Measurements from ENCODE around the gene CRTC1. TPM values are rescaled to one million over a fixed set of nuclear protein-coding genes. Genes with fewer than 3 reads are reported as not detected.

The CRTC1 gene
- polyA plus RNA-seq, 1 donor from 2014 or later = 1.7 TPM

DNA sequence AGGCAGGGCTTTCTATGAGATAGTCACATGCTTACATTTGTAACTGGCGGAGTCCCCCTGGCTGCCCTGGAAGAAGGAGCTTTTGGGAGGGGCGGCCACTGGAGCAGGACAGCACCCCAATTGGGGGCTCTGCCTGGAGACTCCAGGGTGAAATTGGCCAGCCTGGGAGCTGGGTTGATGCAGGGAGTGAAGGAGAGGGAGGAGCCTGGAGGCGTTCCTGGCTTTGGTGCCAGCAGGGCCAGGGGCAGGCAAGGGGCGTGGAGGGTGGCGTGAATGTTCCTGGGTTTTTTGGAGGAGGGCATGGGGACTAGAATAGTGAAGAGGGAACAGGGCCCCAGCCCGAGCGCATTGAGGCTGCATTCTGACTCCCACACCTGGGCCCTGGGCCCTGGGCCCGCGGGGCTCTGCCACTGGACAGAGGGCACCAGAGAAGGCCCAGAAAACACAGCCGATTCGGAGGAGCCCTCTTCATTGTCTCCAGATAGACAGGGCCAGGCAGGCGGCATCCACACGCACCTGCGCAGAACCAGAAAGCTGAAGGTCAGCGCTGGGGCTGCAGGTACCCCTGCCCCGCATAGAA lies 78.1 kb downstream of the CRTC1 start:
- peaks cover 0 to 2% (median 0%) of the 10 kb centered on the region in 3 donors for H3K4me1 Mint-ChIP-seq
- no peak overlapping the region for H3K27ac Mint-ChIP-seq
- H3K36me3 Mint-ChIP-seq = no peaks in the 10 kb centered on the region
- H3K4me3 Mint-ChIP-seq = no peak overlapping the region
- H3K9me3 Mint-ChIP-seq = no peaks in the 10 kb centered on the region
- no peaks in the 10 kb centered on the region for H3K27me3 Mint-ChIP-seq

DNA sequence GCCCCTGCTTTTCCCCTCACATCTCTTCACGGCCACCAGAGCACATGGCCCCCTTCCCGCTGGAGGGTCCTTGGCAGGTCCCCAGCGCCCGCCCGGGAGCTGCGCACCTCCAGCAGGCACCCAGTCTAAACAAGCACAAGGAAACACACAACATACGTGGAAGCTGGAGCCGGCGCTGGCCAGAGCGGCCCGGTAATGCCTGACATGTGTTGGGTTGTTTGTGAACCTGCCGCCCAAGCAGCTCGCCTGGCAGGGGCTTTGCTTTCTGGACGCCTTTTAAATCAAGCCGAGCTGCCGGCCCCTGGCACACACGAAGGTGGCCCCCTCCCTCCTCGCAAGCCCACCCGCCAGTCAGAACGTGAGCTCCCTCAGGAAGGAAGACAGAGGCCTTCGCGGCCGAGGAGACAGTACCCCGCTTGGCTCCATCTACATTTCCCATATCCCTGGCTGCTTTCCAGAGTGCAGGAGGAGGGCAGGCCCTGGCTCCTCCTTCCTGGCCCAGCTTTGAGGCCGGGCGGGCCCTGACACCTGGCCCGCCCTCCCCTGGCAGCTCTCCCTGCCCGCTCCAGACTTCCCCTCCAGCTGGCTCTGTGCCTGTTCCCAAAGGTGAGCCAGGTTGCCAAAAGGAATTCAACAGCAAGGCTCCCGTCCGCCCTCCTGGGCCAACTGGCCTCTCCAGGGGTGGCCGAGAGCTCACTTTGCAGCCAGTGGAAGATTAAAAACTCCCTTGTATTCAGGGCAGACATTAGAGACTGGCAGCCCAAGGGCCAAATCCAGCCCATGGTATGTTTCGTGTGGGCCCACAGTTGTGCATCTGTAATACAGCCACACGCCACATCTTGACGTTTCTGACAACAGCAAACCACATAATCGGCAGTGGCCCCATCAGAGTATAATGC lies 78.9 kb downstream of the CRTC1 start:
- Mint-ChIP-seq H3K36me3 (no peaks in the 10 kb centered on the region), H3K4me3 (no peak overlapping the region), H3K4me1 (peaks cover 0 to 2% (median 0%) of the 10 kb centered on the region in 3 donors), H3K9me3 (no peaks in the 10 kb centered on the region), H3K27me3 (no peaks in the 10 kb centered on the region), H3K27ac (no peak overlapping the region)

DNA sequence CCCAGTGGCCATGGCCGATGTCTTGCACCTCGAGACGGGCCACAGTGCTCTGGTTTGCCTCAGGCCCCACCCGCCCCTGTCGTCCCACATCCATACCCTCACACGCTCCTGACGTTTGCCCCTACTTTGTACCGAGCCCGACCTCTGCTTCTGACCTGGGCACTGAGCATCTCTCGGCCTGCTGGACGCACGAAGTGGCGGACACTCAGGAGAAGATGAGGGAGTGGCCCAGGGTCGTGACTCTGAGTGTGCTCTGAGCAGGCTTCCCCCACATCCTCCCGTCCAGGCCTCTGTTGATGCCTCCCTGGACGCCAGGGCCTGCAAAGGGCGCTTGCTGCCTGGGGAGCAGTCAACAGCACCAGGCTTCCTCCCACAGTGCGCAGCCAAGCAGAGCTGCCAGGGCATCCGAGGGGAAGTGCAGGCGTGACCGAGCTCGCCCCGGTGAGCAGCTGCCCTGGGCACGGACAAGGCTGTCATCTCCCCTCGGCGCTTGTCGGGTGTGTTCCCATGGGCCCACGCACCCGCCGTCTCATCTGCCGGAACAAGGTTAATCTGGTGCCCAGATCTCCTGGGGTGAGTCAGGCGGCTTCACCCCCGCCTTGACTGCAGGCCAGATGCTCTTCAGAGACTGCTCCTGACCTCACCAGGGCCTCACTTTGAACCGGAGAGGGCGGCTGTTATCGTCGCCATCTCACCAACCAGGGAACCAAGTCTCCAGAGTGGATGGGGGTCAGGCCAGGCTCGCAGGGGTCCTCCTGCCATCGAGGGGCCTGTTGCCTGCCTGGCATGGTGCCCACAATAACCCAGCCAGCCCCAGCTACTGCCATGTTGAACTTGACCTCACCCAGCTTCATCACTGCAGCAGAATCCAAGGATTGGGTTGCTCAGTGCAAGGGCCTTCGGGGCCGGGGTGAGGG lies 80.5 kb downstream of the CRTC1 start:
- Mint-ChIP-seq H3K4me3 (no peak overlapping the region), H3K27ac (no peak overlapping the region), H3K9me3 (no peaks in the 10 kb centered on the region), H3K36me3 (no peaks in the 10 kb centered on the region), H3K27me3 (no peaks in the 10 kb centered on the region), H3K4me1 (peaks cover 0 to 2% (median 0%) of the 10 kb centered on the region in 3 donors)

DNA sequence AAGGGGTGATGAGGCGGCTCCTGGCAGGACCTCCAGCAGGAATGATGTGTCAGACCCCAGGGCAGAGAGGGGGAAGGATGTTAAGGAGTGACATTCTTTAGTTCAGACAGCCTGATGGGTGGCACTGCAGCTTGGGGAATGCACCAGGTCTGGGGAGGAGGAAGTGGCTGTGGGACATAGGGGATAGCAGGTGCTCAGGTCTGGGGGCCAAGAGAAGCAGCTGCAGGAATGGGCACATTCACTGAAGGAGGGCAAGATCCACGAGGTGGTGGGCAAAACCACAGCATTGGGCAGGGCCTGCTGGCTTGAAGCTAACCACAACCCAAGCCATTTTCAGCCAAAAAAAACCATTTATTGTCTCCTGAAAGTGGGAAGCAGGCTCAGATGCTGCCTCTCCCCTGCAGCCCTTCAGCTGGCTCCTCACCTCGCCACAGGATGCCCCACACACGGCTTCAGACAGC lies 81.1 kb downstream of the CRTC1 start:
- peaks cover 0 to 2% (median 0%) of the 10 kb centered on the region in 3 donors for H3K4me1 Mint-ChIP-seq
- peak overlapping the region in 1 of 3 donors; percentile 71 for H3K27ac Mint-ChIP-seq
- H3K4me3 Mint-ChIP-seq = no peak overlapping the region
- H3K9me3 Mint-ChIP-seq = no peaks in the 10 kb centered on the region
- H3K27me3 Mint-ChIP-seq = no peaks in the 10 kb centered on the region
- H3K36me3 Mint-ChIP-seq = no peaks in the 10 kb centered on the region

DNA sequence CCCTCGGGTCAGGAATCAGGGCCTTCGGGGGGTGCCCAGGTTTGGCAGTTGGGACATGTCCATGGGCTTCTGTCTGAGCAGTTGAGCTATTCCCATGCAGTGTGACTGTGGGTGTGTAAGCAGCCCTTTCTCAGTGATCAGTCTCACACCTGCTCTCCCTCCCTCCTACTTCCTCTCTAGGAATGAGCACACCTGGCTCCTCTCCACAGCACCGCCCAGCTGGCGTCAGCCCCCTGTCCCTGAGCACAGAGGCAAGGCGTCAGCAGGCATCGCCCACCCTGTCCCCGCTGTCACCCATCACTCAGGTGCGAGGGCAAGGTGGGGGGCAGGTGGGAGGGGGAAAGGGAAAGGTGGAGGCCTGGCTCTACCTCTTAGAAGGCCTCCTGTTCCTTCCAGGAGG lies 81.7 kb downstream of the CRTC1 start:
- Mint-ChIP-seq H3K27me3 (no peaks in the 10 kb centered on the region), H3K27ac (no peak overlapping the region), H3K9me3 (no peaks in the 10 kb centered on the region), H3K36me3 (no peaks in the 10 kb centered on the region), H3K4me1 (peaks cover 0 to 2% (median 0%) of the 10 kb centered on the region in 3 donors), H3K4me3 (no peak overlapping the region)

DNA sequence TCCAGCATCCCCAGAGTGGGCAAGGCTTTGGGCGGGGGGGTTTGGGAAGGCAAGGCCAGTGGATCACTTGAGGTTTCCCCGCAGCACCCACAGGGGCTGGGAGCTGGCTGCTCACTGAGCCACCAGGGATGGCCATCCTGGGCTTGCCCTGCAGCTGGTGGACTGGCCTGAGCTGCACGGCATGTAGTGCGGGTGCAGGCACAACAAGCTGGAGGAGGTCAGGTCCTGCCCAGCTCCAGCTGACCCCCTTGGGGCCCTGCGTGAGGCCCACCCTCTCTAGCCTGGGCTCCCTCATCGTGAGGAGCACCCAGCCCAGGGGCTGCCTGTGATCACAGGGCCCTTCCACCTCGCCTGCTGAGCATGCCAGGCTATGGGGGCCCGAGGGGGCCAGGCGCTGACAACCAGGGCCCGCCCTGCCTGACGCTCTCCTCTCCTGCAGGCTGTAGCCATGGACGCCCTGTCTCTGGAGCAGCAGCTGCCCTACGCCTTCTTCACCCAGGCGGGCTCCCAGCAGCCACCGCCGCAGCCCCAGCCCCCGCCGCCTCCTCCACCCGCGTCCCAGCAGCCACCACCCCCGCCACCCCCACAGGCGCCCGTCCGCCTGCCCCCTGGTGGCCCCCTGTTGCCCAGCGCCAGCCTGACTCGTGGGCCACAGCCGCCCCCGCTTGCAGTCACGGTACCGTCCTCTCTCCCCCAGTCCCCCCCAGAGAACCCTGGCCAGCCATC lies 84.7 kb downstream of the CRTC1 start:
- Mint-ChIP-seq H3K9me3 (peaks cover 0 to 1% (median 0%) of the 10 kb centered on the region in 3 donors), H3K36me3 (no peaks in the 10 kb centered on the region), H3K27me3 (no peaks in the 10 kb centered on the region), H3K27ac (no peak overlapping the region), H3K4me3 (no peak overlapping the region), H3K4me1 (peaks cover 0 to 2% (median 0%) of the 10 kb centered on the region in 3 donors)

DNA sequence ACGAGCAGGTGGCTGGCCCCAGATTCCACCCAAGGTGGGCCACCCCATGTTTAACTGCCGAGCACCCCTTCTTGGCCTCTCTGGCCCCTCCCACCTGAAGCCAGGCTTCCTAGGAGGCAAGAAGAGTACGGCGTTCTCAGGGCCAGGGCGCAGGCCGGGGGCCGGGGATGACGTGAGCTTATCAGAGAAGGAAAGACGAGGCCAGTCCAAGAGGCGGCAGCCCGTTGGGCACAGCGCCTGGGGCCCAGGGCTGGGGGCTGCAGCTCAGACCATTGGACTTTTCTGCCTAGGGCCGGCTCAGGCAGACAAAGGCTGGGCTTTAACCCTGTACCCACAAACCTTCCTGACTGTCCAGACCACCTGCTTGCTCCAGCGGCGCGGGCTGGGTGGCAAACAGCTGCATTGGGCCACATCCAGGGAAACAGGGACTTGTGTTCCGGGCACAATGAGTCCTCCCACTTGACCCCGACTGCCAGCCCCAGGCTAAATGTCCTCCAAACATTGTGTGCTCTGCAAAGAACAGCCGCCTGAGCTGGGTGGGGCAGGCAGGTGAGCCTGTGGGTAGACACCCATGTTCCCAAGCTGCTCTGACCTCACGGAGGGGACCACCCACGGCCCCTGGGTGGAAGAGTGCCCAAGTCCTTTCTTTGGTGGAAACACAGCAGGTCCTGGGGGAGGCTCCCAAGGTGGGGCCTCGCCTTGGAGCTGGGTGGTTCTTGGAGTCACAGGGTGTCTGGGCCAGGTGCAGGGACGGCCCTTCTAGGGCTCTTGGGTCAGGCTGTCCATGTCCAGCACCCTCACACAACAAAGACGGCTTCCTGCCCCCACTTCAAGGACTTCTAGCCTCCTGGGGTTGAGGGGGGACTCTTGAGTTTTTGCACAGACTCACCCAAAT lies 85.8 kb downstream of the CRTC1 start:
- peaks cover 0 to 2% (median 0%) of the 10 kb centered on the region in 3 donors for H3K4me1 Mint-ChIP-seq
- H3K9me3 Mint-ChIP-seq = peaks cover 0 to 1% (median 0%) of the 10 kb centered on the region in 3 donors
- H3K4me3 Mint-ChIP-seq = no peak overlapping the region
- no peak overlapping the region for H3K27ac Mint-ChIP-seq
- H3K36me3 Mint-ChIP-seq = no peaks in the 10 kb centered on the region
- no peaks in the 10 kb centered on the region for H3K27me3 Mint-ChIP-seq

DNA sequence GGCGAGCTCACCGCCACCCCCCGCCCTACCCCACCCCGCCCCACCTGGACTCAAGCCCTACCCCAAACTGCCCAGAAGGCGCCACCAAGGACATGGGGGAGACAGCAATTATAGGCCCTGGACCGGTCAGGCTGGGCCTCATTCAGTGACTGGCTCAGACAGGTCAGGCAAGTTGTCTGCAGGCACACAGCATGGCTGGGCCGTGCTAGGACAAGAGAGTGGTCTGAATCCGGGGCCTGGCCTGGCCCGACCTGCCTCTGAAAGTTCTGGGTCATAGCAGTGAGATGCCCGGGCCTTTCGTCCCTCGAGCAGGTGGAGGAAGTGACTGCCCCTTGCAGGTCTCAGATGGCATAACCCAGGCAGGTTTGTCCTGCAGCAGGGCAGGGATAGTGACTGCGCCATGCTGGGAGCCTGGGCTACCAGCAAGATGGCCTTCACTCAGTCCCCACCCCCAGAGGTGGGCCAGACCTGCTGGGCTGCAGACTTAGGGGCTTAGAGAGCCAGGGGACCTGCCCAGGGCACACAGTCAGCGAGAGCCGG lies 86.6 kb downstream of the CRTC1 start:
- peak overlapping the region in 1 of 3 donors; percentile 53 for H3K27ac Mint-ChIP-seq
- H3K4me1 Mint-ChIP-seq = peaks cover 0 to 2% (median 0%) of the 10 kb centered on the region in 3 donors
- no peaks in the 10 kb centered on the region for H3K36me3 Mint-ChIP-seq
- H3K27me3 Mint-ChIP-seq = no peaks in the 10 kb centered on the region
- H3K9me3 Mint-ChIP-seq = peaks cover 0 to 1% (median 0%) of the 10 kb centered on the region in 3 donors
- H3K4me3 Mint-ChIP-seq = no peak overlapping the region

DNA sequence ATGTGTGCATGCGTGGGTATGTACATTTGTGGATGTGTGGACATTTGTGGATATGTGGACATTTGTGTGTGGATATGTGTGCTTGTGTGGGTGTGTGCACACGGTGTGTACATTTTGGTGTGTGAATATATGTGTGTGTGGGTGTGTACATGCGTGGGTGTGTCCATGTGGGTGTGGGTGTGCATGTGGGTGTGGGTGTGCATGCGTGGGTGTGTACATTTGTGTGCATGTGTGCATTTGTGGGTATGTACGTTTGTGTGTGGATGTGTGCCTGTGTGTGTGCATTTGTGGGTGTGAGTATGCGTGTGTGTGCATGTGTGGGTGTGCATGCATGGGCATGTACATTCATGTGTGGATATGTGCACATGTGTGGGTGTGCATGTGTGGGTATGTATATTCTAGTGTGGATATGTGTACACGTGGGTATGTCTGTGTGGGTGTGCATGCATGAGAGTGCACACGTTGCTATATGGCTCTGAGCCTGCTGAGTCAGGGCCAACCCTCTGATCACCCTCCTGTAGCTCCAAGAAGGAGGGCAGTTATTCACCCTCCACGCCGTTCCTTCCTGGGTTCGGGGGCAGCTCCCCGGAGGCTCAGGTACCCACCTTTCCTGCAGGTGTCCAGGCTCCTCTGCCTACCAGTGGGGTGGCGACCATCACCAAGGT lies 87.3 kb downstream of the CRTC1 start:
- H3K27me3 Mint-ChIP-seq = no peaks in the 10 kb centered on the region

DNA sequence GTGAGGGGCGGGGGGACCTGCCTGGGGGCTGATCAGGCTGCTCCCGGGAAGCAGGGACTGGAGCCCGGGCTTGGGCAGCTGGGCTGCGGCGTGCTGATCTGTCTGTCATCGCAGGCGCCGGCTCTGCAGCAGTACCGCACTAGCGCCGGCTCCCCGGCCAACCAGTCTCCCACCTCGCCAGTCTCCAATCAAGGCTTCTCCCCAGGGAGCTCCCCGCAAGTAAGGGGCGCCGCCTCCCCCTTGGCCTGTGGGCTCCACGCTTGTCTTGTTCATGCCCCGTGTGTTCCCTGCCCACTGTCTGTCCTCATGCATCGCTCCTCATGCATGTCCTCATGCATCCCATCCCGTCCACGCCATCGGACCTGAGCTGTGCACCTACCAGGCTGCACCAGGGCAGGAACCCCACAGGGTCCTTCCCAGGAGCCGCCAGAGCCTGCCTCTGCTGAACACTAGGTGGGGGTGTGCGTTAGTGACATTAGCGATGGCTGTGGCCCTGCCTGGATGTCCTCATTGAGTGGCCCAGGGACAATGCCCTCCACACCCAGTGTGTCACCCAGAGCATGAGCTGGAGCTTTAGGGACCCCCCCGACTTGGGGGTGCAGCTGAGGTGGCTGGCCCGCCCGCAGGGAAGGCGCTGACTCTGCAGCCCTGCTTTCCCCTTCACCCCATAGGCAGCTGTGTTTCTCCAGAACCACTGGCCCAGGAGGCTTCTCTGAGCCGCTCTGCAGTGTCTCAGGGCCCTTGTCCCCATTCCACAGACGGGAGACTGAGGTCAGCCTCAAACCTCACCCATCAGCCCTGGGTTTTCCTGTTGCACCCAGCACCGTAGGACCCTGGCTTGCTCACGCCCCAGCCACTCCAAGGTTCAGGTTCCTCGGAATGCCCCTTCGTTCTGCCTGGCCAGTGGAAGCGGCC lies 88.1 kb downstream of the CRTC1 start:
- H3K27ac Mint-ChIP-seq = no peak overlapping the region
- H3K27me3 Mint-ChIP-seq = no peaks in the 10 kb centered on the region
- H3K4me3 Mint-ChIP-seq = no peak overlapping the region
- H3K9me3 Mint-ChIP-seq = peaks cover 0 to 1% (median 0%) of the 10 kb centered on the region in 3 donors
- no peaks in the 10 kb centered on the region for H3K4me1 Mint-ChIP-seq
- no peaks in the 10 kb centered on the region for H3K36me3 Mint-ChIP-seq

More for the DNA sequence above, 87.3 kb downstream of the CRTC1 start:
- no peak overlapping the region for H3K27ac Mint-ChIP-seq
- peaks cover 0 to 2% (median 0%) of the 10 kb centered on the region in 3 donors for H3K4me1 Mint-ChIP-seq
- H3K4me3 Mint-ChIP-seq = no peak overlapping the region
- H3K9me3 Mint-ChIP-seq = peaks cover 0 to 1% (median 0%) of the 10 kb centered on the region in 3 donors
- H3K36me3 Mint-ChIP-seq = no peaks in the 10 kb centered on the region

DNA sequence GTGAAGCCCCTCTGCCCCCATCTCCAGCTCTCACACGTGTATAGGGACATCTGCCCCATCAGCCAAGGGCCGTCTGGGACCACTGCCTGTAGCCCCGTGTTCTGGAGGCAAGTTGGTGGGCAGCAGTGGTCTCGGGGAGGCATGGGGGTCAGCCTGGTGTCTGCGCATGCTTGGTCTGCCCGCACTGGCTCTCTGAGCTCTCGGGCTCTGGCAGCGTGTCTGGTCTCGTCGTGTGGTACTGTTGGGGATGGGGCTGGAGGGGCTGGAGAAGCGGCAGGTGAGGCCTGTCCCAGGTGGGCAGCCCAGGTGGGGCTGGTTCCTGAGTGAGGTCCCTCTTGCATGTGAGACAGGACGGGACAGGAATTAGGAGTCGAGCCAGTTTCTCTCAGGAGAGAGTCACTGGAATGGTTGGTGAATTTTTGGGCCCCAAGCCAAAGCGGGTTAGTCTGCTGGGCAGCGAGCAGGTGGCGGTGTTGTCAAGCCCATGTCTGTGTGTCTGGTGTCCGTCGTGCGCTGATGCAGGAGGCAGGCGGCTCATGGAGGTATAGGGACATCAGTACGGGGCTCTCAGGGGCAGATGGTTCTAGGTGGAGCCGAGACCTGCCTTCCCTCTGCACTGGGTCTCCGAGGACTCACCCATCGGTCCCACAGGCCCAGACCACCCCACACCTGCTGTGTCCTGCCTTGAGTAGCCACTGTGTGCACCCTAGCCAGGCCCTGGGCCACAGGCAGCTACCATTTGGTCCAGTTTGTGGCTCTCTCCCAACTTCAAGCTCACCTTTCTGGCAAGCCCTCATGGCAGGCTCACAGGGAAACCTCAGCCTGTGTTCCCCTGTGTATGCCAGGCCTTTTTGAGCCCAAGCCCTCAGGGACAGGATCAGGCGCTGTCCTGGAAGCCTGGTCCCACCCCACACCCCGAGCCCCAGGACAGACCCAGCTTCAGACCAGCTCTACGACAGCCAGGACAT lies 89.4 kb downstream of the CRTC1 start:
- peak overlapping the region in 1 of 3 donors; percentile 31 for H3K27ac Mint-ChIP-seq
- H3K9me3 Mint-ChIP-seq = peaks cover 0 to 1% (median 0%) of the 10 kb centered on the region in 3 donors
- peaks cover 3% of the 10 kb centered on the region for H3K27me3 Mint-ChIP-seq
- H3K36me3 Mint-ChIP-seq = no peaks in the 10 kb centered on the region
- no peak overlapping the region for H3K4me3 Mint-ChIP-seq
- H3K4me1 Mint-ChIP-seq = no peaks in the 10 kb centered on the region
